Activated CD4-positive, alpha-beta T cell treated with anti-CD3 and anti-CD28 coated beads for 4 hours (primary cell): ENCODE results near the gene PLA2G6.
"Not testable (repeated sequence)": the region's sequence is repeated elsewhere in the genome, so short reads cannot be mapped to it uniquely, and the experiment has no call there.

ENCODE experiments used
- DNase-seq, 2 donors: peaks; one replicate each; pipeline ENCODE4 v3.0.0-alpha.2; 2020

The PLA2G6 gene

GRCh38 chr22:38081941-38082828 is 99.4 kb downstream of the PLA2G6 start:
- DNase-seq: no peak

- no peak for DNase-seq
Observed at GRCh38 chr22:38081636-38081940, 100.0 kb downstream of the PLA2G6 start.

- DNase-seq: no peak
Observed at GRCh38 chr22:38080850-38081635, 100.6 kb downstream of the PLA2G6 start.

GRCh38 chr22:38080474-38080849 is 101.2 kb downstream of the PLA2G6 start:
- no peak for DNase-seq

- no peak for DNase-seq
Observed at GRCh38 chr22:38079804-38080203, 101.8 kb downstream of the PLA2G6 start.

GRCh38 chr22:38079208-38079607 is 102.4 kb downstream of the PLA2G6 start:
- DNase-seq: not testable (repeated sequence)

- no peak for DNase-seq
Observed at GRCh38 chr22:38078046-38078840, 103.4 kb downstream of the PLA2G6 start.

DNA sequence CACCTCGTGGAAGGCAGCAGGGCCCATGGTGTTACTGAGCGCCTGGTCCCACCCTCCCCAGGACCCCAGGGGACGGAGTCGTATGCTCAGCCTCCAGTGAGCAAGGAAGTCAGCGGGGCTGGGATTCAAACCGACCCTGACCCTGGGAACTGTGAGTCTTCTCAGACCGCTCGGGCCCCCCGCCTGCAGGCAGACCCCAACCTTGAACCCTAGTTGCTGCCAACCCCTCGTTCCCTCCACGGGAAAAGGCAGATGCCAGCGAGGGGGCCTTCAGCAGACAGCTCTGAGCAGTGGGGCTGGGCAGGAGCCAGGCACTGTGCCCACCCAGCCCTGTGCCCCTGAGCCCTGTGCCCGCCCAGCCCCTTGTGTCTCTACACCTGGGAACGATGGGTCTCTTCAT is 104.0 kb downstream of the PLA2G6 start:
- DNase-seq: no peak

- no peak for DNase-seq
Observed at GRCh38 chr22:38077096-38077495, 104.5 kb downstream of the PLA2G6 start.

- no peak for DNase-seq
Observed at GRCh38 chr22:38075961-38076360, 105.7 kb downstream of the PLA2G6 start.

- no peak for DNase-seq
Observed at GRCh38 chr22:38075105-38075825, 106.4 kb downstream of the PLA2G6 start.

GRCh38 chr22:38074181-38075104 is 107.2 kb downstream of the PLA2G6 start:
- DNase-seq: no peak

- no peak for DNase-seq
Observed at GRCh38 chr22:38073150-38074130, 108.2 kb downstream of the PLA2G6 start.

GRCh38 chr22:38072322-38073149 is 109.1 kb downstream of the PLA2G6 start:
- no peak for DNase-seq

DNA sequence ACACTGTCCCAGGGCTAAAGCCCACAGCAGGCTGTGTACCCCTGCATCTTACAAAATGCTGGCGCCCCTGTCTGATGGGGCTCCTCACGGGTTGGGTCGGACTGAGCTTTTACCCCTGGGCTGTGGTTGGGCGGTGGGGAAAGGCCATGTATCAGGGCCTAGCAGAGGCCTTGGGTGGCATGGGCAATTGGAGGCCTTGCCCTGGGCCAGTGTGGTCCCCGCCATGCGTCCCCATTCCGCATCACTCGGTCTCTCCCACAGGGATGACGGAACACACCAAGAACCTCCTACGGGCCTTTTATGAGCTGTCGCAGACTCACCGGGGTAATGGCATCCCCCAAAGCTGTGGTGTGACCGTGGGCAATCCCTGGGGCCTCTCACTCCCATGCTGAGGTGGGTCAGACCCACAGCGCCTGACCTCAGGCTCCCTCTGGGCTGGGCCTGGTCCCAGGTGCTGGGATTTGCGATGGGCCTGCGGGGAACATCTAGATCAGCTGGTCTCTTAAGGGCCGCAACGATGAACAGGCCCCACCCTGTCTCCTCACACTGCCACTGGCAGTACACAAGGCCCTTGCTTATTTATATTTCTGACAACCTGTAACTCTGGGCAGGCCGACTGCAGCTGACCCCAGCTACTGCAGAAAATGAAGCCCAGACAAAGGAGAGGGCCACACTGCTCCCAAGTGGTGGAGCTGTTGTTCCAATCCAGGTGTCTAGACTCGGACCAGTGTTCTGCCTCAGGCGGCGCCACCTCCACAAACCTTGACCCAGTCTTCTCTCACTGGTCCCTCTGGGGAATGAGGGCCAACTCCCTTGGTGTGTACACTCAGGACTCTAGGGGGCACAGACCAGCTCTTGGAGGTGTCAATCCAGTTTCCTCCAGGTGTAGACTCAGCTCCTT is 110.0 kb downstream of the PLA2G6 start:
- no peak for DNase-seq

- DNase-seq: no peak
Observed at GRCh38 chr22:38070250-38070921, 111.2 kb downstream of the PLA2G6 start.

DNA sequence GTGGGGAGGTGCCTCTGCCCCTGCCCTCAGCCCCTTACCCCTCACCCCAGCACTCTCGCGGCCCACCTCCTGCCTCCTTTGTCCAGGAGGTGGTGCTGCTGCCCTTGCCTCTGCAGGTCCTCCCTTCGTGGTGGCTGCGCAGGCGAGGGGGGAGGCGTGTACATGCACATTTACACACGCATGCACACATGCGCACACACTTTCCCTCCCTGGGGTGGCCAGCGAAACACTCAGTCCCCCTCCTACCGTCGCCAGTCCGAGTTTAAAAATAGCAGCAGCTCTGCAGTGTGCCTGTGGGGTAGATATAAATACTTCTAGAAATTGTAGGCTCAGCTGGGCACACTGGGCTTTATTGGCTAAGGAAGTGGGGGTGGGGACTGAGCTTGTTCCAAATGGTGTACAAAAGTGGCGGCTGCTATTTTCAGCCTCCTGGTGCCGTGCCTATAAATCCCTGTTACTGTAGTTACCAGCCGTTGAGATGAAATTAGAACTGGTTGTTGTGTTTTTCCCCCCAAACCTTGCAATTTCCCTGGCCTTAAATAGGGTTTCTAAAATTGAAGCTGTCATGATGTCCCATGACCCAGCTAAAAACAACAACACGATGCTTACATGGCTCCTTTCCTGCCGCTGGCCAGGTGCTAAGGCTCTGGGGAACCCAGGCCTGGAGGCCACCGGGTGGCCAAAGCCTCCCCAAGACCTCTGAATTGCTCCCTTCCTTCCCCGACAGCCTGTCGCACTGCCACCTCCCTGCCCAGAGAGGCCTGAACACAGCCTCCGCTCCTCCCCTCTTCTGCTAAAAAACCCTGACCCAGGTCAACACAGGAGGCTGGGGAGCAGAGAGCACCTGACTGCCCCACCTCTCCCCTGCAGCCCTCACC is 112.0 kb downstream of the PLA2G6 start:
- DNase-seq: no peak
